ENCODE measurements around the gene GRIA4. TPM values are rescaled to one million over a fixed set of nuclear protein-coding genes. Genes with fewer than 3 reads are reported as not detected.

Gene GRIA4
- total and polyA plus RNA-seq, 2 of the 13 experiments (the other 11 are each of a cell fraction or from before 2014, with no cell fraction given) = not detected

- no peaks in the 10 kb centered on the region for H3K36me3 ChIP-seq (replicated peaks in 1 of 2; ENCODE audit: control insufficient read depth in 1 of 2, insufficient read depth in 2 of 2, low read length in 2 of 2)
- no peaks in the 10 kb centered on the region for H3K27me3 ChIP-seq (ENCODE audit: control insufficient read depth in 1 of 2, insufficient read depth in 2 of 2, low read length in 2 of 2)
- H4K20me1 ChIP-seq (ENCODE audit: insufficient read depth, low read length) = no peaks in the 10 kb centered on the region
- DNase-seq (ENCODE audit: low spot score) (no peak), FAIRE-seq (no peak), ATAC-seq (no peak)
- H3K9me3 ChIP-seq (ENCODE audit: low read length) = no peaks in the 10 kb centered on the region
- H3K4me1 ChIP-seq (ENCODE audit: insufficient read depth, low read length) = no peaks in the 10 kb centered on the region
- no peak overlapping the region for H3K4me3 ChIP-seq (replicated peaks in 1 of 3; ENCODE audit: insufficient read depth in 1 of 3, low read depth in 2 of 3, low read length in 3 of 3)
- H2AFZ ChIP-seq (ENCODE audit: low read length) = no peak overlapping the region
- ChIA-PET POLR2A (no interaction called here), CTCF (ENCODE audit: low intra/inter-chr PET ratio, low total read pairs) (no interaction called here)
- H3K27ac ChIP-seq (ENCODE audit: extremely low read length, insufficient read depth, low read length) = no peak overlapping the region
- no peak for TF ChIP-seq HNRNPH1 (optimal IDR thresholded peaks at IDR 0.05; ENCODE audit: low read depth, low read length)
- TF ChIP-seq TERF1 (CRISPR knock-in tag; IDR thresholded peaks at IDR 0.05) = no peak
- TF ChIP-seq ZNF12 (CRISPR knock-in tag; IDR thresholded peaks at IDR 0.05) = no peak
- TF ChIP-seq SNAI1 (CRISPR knock-in tag; IDR thresholded peaks at IDR 0.05; ENCODE audit: borderline replicate concordance) = no peak
- TF ChIP-seq TAF15 (IDR thresholded peaks at IDR 0.05; ENCODE audit: low read depth, low read length, poor library complexity, severe bottlenecking) = no peak
- no peak for TF ChIP-seq ZNF230 (CRISPR knock-in tag; IDR thresholded peaks at IDR 0.05)
- no peak for TF ChIP-seq ZSCAN20 (CRISPR knock-in tag; IDR thresholded peaks at IDR 0.05; ENCODE audit: borderline replicate concordance)
- H3K79me2 ChIP-seq (ENCODE audit: insufficient read depth, low read length) = no peaks in the 10 kb centered on the region
- no peak overlapping the region for H3K9ac ChIP-seq (ENCODE audit: insufficient read depth, low read depth, low read length)
- WGBS (ENCODE audit: low lambda C conversion rate) = 0% methylated on average over 3 of the region's 3 CpGs
- BruUV-seq (replicated peaks) = no TSS peak
- no peak overlapping the region for H3K4me2 ChIP-seq (ENCODE audit: low read depth, low read length)
- in situ Hi-C loops (cut with HindIII; ENCODE audit: extremely low pct_ligation_motif_present, low pct_unique_long_range_greater_than_20kb) (no loop called here), intact Hi-C loops (cut with micrococcal nuclease; ENCODE audit: unreplicated experiment) (no loop called here)
These were observed 171.1 kb downstream of the GRIA4 start for GRCh38 chr11:105780781-105781525.

GRCh38 chr11:105781807-105782206, 171.9 kb downstream of the GRIA4 start:
- ATAC-seq (no peak), FAIRE-seq (no peak), DNase-seq (ENCODE audit: low spot score) (no peak)
- Histone ChIP-seq H3K36me3 (replicated peaks in 1 of 2; ENCODE audit: control insufficient read depth in 1 of 2, insufficient read depth in 2 of 2, low read length in 2 of 2) (no peaks in the 10 kb centered on the region), H3K27me3 (ENCODE audit: control insufficient read depth in 1 of 2, insufficient read depth in 2 of 2, low read length in 2 of 2) (no peaks in the 10 kb centered on the region), H3K4me2 (ENCODE audit: low read depth, low read length) (no peak overlapping the region), H3K9me3 (ENCODE audit: low read length) (no peaks in the 10 kb centered on the region), H3K4me3 (replicated peaks in 1 of 3; ENCODE audit: insufficient read depth in 1 of 3, low read depth in 2 of 3, low read length in 3 of 3) (no peak overlapping the region), H3K27ac (ENCODE audit: extremely low read length, insufficient read depth, low read length) (no peak overlapping the region), H4K20me1 (ENCODE audit: insufficient read depth, low read length) (no peaks in the 10 kb centered on the region), H3K4me1 (ENCODE audit: insufficient read depth, low read length) (no peaks in the 10 kb centered on the region), H3K9ac (ENCODE audit: insufficient read depth, low read depth, low read length) (no peak overlapping the region), H3K79me2 (ENCODE audit: insufficient read depth, low read length) (no peaks in the 10 kb centered on the region), H2AFZ (ENCODE audit: low read length) (no peak overlapping the region)
- intact Hi-C loops (cut with micrococcal nuclease; ENCODE audit: unreplicated experiment) = no loop called here
- no TSS peak for BruUV-seq (replicated peaks)
- POLR2A ChIA-PET = no interaction called here
- WGBS (ENCODE audit: low lambda C conversion rate) = 0% methylated on average over 1 of the region's 1 CpG
- CTCF ChIA-PET (ENCODE audit: low intra/inter-chr PET ratio, low total read pairs) = no interaction called here
- in situ Hi-C loops (cut with HindIII; ENCODE audit: extremely low pct_ligation_motif_present, low pct_unique_long_range_greater_than_20kb) = no loop called here
- TF ChIP-seq PAWR (CRISPR knock-in tag; IDR thresholded peaks at IDR 0.05; ENCODE audit: borderline replicate concordance) (no peak), E2F5 (CRISPR knock-in tag; conservative IDR thresholded peaks at IDR 0.05) (no peak), ZNF713 (CRISPR knock-in tag; IDR thresholded peaks at IDR 0.05) (no peak), ZNF768 (CRISPR knock-in tag; IDR thresholded peaks at IDR 0.05) (no peak), PLSCR1 (CRISPR knock-in tag; IDR thresholded peaks at IDR 0.05; ENCODE audit: borderline replicate concordance) (no peak), MLLT10 (CRISPR knock-in tag; IDR thresholded peaks at IDR 0.05) (no peak), SMAD1 (CRISPR knock-in tag; IDR thresholded peaks at IDR 0.05; ENCODE audit: borderline replicate concordance, low read depth) (no peak), RXRA (CRISPR knock-in tag; IDR thresholded peaks at IDR 0.05) (no peak)
